Stimulated activated CD8-positive, alpha-beta memory T cell treated with anti-CD3 and anti-CD28 coated beads, Interleukin-2, amount 100 ng/mL, for 48 hours (primary cell): Measurements from ENCODE around the gene ALDH3B1.

Experiments
- DNase-seq, 2 donors: peaks; one replicate each; pipeline ENCODE4 v3.0.0-alpha.2; 2020; ENCODE audit warnings: low read depth in 2 of 2

Gene ALDH3B1

GRCh38 chr11:68071281-68072048, 61.3 kb downstream of the ALDH3B1 start:
- DNase-seq: no peak

GRCh38 chr11:68074584-68075352, 64.6 kb downstream of the ALDH3B1 start:
- DNase-seq: no peak

- no peak for DNase-seq
Observed at GRCh38 chr11:68076371-68077042, 66.4 kb downstream of the ALDH3B1 start.

- DNase-seq: no peak
Observed at GRCh38 chr11:68077617-68078582, 67.8 kb downstream of the ALDH3B1 start.
